Inflammatory macrophage treated with lipopolysaccharide for 1 hour (primary cell): ENCODE data around the gene TRIO.
A peak's percentile ranks its signal among the peaks of the same experiment; 100 is the strongest.

Source experiments
- DNase-seq, 2 donors: peaks; one replicate each; pipeline ENCODE4 v3.0.0-alpha.2; 2020 to 2022

Gene TRIO

DNA sequence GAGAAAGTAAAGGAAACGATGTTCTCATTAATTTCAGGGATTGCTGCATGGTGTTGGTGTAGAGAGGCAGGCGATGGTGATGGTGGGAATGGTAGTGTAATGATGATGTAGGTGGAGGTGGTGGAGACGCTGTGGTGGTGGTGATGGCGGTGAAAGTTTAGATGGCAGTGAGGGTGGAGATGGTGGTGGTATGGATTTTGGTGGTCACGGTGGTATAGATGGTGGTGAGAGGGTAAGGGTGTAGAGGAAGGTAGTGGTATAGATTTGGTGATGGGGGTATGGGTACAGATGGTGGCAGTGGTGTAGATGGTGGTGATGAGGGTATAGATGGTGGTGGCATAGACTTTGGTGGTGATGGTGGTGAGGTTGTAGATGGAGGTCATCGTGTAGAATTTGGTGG is 259.3 kb downstream of the TRIO start:
- no peak for DNase-seq

DNA sequence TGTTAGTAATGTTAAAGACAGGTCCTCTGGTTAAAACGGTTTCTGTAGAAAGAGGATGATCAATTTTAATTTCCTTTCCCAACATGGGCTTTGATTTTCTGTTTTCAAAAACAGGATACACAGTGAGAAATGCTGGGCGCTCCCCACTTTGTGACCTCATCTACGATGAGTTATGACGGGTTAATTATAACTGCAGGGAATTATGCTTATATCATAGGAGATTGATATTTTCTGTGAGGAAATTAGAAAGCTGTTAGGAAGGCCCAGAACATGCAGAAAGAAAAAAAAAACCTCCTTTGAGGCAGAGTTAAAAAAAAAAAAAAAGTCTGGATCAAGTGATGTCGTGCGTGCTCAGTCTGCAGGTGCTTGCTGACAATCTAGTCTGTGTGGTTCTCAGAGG is 261.6 kb downstream of the TRIO start:
- DNase-seq, result no peak

DNA sequence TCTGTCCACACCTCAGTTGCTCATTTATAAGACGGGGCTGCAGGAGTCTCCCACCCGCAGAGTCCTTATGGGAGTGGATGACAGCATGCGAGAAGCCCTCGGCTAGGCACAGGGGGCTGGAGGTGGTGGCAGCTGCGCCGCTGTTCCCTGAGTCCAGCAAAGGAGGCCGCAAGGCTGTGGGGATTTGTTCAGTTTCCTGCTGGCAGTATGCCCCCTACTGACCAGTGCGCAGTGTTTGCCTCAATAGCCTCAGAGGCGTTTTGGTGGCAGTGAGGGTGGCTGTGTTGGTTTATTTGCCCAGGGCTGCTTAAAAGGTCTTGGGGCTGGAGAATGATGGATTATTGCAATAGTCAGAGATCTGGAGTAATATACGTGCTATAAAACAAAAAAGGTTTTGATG is 262.1 kb downstream of the TRIO start:
- DNase-seq, result no peak

DNA sequence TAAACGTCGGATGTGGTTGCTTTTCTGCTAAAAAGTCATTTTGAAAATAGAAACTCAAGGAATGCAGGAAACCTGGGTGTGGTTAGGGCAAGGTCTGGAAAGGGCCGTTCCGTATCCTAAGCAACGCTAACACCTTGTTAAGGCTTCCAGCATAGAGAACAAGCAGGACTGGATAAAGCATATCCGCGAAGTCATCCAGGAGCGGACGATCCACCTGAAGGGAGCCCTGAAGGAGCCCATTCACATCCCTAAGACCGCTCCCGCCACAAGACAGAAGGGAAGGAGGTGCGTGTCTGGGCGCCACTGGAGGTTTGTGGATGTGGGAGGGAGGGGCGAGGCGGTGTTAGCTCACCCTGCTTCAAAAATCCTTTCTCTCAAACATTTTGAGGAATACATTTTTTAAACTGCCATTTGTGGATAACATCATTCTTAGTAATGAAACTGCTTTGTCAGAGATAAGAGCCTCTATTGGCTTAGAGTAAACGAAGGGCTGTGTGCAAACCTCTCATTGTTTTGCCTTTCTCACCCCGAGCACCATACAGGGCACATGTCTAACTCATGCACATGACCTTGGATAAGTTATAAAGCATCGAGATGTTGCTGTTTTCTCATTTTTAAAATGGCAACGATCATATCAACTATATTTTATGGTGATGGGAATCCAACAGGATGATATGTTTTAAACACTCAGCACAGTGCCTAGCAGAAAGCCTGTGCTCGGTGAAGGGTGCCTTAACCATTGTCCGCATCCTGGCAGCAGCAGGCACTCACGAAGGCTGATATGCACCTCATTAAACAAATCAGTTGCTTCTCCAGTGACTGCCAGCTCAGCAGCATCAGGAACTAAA is 262.8 kb downstream of the TRIO start:
- no peak for DNase-seq

DNA sequence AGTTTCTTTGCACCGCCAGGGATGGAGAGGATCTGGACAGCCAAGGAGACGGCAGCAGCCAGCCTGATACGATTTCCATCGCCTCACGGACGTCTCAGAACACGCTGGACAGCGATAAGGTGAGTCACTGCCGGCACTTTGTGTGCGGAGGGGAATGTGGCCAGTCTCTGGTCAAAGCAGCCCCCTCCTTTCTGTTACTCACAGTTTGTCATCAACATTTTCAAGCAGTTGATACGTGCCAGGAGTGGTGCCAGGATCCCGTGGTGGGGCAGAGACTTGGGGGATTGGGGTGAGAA is 263.4 kb downstream of the TRIO start:
- no peak for DNase-seq

DNA sequence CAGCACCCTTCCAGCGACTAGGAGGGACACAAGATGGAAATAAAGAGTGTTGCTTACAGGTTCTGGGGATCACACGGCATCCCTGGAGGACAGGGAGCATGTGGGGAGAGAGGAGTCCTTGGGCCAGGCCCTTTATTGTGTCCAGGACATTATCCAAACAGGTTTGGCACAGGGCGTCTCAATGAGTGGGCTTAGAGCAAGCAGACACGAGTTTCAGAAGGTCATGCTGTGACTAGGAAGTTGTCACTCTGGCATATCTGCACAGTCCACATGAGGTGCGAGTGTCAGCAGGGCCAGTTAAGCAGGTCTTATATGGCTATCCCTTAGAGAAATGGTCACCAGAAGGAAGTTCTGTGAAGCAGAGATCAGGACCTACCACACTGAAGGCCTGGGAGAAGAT is 263.9 kb downstream of the TRIO start:
- no peak for DNase-seq

DNA sequence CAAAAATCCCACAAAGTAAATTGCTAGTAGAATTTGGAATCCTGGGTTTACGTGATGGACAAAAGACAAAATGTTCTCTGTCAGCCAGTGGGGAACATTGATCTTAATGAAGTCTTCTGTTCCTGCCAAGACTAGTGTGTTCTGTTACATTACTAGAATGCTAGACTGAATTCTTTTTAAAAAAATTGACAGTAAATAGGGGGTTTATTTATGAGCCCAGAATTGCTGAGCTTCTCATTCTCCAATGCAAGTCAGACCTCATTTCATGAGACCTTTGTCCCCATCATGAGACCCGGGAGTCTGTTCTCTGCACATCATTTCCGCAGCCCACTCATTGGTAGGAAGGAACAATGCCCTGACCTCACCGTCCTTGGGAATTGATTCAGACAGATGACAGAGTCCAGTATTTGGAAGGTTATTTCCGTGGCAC is 264.6 kb downstream of the TRIO start:
- peak in 1 of 2 donors; percentile 10 for DNase-seq

DNA sequence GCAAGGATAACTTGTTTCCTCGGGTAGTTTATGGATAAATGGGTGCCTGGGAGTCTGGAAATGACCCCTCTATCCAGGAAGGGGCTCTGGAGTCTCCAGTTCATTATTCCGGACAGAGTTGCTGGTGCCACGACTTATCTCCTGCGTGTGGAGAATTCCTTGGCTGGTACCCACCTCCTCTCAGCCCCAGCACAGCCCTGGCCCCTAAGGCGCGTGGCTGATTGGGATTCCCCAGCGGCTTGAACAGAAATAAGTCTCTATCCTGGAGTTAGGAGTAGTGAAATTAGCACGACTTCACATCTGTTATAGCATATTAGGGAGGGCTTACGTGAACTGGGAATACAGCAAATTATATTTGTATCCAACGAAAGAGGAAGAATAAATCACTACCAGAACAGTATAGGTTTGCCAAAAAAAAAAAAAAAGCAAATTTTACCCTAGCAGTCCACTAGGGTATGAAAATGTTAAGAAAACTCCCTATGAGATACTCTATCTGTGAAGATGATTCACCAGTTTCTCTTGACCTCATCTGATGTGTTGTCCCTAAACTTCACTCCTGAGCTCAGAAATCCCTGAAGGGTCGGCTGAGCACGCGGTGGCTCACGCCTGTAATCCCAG is 265.9 kb downstream of the TRIO start:
- DNase-seq, result no peak

DNA sequence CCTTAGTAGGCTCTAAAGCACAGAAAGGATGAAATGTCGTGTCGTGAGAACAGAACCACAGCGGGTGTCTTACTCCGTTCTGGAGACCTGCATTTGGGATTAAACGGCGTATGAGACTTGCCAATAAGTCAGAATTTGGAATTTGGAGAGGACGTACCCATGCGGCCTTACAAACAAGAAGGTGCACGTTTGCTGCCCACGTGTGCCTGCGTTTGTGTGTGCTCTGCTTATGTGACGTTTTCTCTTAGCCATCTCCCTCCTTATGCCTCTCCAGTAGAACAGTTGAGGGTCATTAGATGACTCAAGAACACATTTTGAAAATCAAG is 266.9 kb downstream of the TRIO start:
- DNase-seq, result no peak

DNA sequence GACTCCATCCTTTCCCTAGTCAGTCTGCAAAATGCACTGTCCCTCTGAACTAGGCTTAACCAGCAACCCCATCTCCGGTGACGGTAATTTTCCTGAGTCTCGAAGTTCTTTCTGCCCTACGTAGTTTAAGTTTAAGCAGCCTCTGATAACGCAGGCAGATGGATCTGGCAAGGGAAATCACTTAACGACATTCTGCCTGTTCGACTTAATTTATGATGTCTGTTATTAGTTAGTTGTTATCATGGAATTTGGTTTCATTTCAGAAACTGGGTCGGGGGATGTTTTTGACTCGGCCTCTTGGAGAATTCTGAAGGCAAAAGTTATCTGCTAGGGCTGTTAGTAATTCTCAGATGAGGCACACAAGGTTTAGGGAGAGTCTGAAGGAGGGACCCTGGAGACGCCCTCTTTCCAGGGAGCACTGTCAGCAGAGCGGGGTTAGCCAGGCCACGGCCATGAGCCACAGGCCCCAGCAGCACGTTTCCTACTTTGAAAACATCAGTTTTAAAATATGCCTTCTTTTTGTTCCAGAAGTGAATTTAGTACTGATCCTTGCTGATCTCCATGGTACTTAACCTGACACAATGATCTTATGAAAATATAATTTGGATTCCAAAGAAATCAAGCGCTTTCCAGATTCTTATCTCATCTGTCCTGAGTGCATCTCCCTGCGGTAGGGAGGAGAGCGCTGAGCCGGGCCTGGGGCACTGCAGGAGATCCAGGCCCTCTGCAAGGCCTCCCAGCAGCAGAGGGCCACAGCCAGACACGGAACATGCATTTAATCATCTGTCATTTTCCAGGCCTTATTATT is 267.5 kb downstream of the TRIO start:
- no peak for DNase-seq

DNA sequence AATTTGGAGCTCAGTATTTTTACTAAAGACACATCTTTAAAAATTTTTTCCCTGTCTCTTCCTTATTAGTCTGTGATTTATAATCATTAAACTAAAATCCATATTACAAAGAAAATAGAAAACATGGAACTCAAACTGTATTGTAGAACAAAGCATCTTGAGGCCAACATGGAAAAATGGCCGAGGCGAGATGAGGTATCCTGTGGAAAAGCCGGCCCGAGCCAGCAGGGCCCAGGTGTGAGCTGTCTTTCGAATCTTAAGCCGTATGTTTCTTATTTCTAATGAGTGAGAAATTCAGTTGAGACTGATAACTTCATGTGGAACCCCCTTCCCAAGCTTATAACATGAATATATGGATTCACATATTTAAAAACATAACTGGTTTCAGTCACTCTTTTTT is 268.1 kb downstream of the TRIO start:
- no peak for DNase-seq

DNA sequence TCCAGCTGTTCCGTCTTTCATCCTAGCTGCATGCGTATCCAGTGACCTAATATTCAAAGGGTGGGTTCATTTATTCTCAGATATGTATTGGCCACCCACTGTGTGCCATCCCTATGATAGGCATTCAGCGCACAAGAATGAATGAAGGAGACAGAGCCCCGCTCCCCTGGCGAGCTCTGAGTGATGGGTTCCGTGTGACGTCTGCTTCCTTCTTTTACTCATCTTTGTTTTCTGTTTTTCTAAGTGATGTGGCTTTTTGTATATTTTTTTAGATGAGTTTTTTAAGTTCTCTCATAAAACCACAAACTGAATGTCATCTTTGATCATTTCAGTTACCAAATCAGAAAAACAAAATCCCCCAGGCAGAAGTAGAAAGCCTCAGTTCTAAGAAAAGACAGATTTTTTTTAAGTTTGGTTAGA is 270.2 kb downstream of the TRIO start:
- no peak for DNase-seq

DNA sequence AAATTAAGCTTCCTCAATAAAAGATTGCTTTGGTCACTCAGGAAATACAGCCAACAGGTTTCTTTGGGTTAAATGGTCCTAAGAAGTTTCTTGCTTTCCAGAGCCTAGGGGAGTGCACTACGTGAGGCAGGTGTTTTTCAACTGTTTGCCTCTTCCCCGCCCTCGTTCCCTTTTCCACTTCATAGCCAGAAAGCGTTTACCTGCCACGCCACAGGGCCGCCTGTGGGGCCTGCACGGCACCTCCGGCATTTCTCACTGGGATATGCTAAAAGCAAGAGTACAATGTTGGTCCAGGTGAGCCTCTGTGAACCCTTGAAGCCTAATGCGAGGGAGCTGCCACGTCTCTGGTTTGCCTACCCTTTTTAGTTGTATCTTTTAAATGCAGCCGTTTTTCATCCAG is 270.9 kb downstream of the TRIO start:
- DNase-seq, result no peak

DNA sequence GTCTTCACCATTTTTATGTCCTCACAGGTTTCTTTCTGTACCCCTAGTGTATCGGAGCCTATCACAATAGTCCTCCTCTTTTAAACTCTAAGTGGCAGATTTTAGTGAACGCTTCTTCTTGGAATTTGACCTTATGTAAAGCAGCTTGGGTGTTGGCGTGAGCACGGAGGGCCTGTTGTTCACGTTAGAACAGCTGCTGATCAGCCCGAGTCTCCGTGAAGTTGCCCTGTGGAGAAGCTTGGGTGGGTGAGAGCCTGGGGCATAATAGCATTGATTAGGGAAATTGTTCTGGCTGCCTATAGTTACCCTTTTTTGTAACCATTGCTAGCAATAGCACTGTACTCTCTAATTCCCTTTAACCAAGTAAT is 271.5 kb downstream of the TRIO start:
- no peak for DNase-seq

DNA sequence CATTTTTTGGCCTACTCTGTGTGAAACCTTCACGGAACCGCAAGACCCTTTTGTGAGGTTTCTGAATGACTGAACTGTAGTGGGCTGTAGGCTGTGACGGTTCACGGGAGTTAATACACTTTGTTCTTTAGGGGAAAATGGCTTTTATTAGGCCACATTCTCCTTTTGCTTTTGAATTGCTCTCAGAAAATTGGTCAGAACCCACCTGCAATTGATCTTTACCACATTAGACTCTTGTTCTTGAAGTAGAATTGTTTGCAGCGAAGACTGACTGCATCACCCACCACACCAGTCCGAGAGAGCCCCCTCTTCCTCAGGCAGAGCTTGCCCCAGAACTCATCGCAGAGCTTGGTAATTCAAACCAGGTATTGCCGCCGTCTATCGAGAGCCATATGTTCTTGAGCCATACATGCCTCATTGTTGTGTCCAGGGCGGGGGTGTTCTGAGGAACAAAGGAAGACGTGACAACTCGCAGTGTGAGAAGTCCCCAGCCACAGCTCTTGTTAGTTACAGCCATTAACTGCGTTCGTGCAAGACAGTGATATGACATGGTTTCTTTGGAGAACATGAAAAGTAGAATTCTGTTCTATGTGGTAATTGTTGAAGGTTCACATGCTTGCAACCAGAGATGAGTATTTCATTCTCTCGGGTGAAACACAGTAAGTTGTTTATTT is 272.0 kb downstream of the TRIO start:
- no peak for DNase-seq

DNA sequence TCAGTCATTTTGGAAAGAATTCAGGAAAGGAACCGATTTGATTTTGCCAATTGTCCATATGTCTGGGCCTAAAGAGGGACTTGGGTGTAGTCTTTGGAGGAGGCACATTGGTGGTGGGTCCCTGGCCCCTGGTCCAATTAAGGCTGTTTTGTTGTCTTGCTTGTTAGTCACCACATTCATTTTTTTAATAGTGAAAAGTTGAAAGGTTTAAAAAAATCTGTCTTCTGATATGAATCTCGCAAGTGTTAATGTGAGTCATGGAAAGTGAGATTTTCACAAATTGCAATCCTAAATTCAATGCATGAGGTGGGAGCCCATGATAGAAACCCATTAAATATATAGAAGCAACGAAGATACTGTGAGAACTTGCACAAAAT is 272.5 kb downstream of the TRIO start:
- DNase-seq, result no peak

DNA sequence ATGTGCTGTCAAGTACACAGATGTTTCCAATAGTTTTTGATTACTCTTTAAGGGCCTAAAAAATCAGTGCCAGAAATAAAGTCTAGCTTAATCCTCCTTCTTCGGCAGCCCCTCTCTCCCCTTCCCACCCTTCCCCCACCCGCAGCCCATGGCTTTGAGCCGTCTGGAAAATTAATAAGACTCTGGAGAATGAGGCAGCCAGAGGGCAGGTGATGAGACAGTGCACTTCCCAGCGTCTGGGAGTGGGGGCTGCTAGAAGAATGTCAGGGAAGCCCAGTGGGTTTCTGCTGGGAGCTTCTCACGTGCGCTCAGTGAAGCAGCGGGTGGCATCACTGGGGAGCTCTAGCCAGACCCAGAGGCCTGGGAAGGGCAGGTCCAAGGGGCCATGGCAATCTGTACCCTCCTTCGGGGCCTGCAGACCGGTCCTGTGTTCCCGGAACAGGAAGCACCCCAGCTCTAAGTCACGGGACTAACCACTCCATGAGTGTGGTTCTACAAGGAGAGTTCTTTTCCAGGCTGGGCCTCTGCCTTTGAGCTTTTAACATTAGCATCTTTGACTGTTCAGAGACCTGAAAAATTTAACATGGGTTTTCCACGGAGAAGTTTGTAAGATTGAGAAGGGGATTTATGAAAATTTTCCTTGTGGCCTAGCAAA is 273.6 kb downstream of the TRIO start:
- no peak for DNase-seq

DNA sequence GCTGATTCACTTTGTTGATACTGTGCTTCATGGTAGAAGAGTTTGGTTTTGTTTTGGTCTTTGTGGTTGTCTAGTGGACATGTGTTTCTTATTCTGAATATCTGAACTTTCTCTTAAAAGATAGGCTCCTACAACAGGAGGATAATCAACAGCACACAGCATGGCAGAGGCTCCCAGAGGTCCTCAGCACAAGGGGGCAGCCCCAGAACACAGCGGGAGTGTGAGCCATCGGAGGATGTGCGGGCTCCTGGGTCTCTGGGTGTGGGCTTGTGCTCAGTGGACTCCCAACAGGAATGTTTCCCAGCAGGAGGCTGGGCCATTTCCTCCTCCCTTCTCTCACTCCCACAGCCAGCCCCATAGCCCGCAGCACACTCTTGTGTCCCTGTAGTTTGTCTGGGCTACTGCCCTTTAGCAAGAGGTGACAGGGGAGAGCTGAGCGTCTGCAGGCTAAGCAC is 274.2 kb downstream of the TRIO start:
- DNase-seq, result no peak

DNA sequence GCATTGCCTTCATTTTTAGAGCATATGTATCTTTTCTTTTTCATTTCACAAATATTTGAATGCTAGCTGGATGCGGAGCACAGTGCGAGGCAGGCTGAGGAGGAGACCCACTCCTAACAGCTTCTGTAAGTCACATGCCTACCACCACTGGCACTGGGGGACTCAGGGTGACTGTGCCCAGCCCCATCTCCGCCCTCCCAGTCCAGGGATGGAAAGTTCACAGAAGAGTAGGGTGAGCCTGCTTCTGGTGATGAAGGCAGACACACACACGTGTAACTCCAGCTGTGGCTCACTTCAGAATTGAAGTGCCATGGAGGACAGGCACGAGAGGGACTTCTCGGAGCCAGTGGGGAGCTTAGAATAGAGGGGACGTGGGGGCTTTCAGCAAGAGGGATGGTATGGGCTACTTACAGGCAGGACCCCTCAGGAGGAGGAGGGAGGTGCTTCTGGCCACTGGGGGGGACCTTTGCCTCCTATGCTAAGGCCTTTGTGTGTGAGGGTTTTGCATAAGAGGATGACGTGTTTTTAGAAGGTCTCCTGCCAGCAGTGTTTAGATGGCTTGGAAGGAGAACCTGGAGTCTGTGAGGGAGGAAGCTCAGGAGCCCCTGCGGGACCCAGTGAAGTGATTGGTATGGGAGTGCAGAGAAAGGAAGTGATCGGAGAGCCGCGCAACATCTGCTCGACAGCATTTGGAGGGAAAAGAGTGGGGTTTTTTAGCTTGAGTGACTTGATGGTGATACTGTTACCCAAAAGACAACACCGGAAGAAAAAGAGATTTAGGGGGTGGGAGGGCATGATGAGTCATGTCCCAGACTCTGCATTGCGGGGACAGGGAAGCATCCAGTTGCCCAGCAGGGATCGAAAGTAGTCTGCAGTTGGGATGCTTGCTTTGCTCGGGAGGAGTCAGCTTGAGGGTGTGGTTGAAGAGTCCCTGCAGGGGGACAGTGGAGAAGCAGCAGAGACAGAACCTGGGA is 274.9 kb downstream of the TRIO start:
- DNase-seq, result no peak

DNA sequence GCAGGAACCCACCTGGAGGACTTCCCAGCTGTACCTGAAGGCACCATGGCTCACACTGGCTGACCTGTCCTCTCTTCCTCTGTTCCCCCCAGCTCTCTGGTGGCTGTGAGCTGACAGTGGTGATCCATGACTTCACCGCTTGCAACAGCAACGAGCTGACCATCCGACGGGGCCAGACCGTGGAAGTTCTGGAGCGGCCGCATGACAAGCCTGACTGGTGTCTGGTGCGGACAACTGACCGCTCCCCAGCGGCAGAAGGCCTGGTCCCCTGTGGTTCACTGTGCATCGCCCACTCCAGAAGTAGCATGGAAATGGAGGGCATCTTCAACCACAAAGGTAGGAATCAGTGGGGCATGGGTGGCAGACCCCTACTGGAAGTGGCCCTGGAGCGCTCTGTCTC is 276.5 kb downstream of the TRIO start:
- no peak for DNase-seq

DNA sequence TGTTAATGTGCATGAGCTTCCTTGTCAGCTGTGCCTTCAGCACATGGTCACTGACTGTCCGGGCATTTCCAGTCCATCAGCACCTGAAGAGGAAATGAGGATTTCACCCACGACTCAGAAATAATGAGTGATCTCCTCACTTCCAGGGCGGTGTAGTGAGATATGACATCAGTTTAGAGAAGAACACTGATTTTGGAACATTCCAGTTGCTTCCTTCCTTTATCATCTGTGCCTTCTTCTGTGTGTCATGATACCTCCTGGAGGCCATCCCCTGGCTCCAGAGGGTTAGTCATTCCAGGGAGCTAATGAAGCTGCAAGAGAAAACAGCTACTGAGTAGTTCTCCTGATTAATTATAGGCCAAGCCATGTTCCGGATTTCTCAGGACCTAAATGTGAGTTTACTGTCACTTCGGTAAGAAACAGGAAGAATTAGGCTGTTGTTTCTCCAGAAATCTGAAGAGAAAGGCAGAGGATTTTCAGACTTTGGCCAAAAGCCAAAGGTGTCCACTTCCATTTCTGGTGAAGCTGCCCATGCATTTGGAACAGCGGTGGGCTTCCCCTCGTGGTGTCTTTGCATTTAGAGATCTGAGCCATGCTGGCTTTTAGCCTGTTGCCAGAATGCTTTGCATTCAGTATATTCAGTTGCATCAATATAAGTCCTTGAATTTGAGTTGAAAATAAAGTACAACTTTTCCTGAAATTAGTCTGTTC is 277.1 kb downstream of the TRIO start:
- DNase-seq, result peak in 1 of 2 donors; percentile 3
